Endodermal cell (in vitro differentiated cells): ENCODE results near the gene RPLP2. TPM values are rescaled to one million over a fixed set of nuclear protein-coding genes. Genes with fewer than 3 reads are reported as not detected.

Experiments
- DNase-seq: peaks from one replicate; pipeline ENCODE4 v3.0.0-alpha.2; 2017
- H3K27ac ChIP-seq: 2 replicates; pipeline ENCODE4 v1.5.1; 2013; ENCODE audit warnings: mild to moderate bottlenecking, low read depth, low read length, moderate library complexity
- H3K27me3 ChIP-seq: 2 replicates; pipeline ENCODE4 v1.6.1; 2013; ENCODE audit warnings: mild to moderate bottlenecking, low read length, moderate library complexity; ENCODE audit not compliant: insufficient read depth, control insufficient read depth, poor library complexity, severe bottlenecking
- H3K36me3 ChIP-seq: 2 replicates; pipeline ENCODE4 v1.7.0; 2013; ENCODE audit warnings: mild to moderate bottlenecking, low read length, moderate library complexity; ENCODE audit not compliant: control insufficient read depth, insufficient read depth
- H3K4me1 ChIP-seq: one replicate; pipeline ENCODE4 v1.7.0; 2013; ENCODE audit warnings: low read length; ENCODE audit not compliant: control insufficient read depth, insufficient read depth
- H3K4me3 ChIP-seq: 2 replicates; pipeline ENCODE4 v1.5.1; 2013; ENCODE audit warnings: mild to moderate bottlenecking, low read length, moderate library complexity
- H3K9ac ChIP-seq: 2 replicates; pipeline ENCODE4 v1.6.1; 2013; ENCODE audit warnings: mild to moderate bottlenecking, low read length, moderate library complexity; ENCODE audit not compliant: poor library complexity, severe bottlenecking; ENCODE audit errors: extremely low read depth
- H3K9me3 ChIP-seq: 2 replicates; pipeline ENCODE4 v1.6.1; 2013; ENCODE audit warnings: mild to moderate bottlenecking, low read length, moderate library complexity; ENCODE audit not compliant: control insufficient read depth
- H3K27ac Mint-ChIP-seq: 2 replicates; pipeline ENCODE4 v1.8.0; 2020; ENCODE audit warnings: mixed read lengths
- H3K27me3 Mint-ChIP-seq: 2 replicates; pipeline ENCODE4 v1.8.0; 2021; ENCODE audit warnings: mild to moderate bottlenecking, mixed read lengths; ENCODE audit not compliant: insufficient read depth
- H3K36me3 Mint-ChIP-seq: 2 replicates; pipeline ENCODE4 v1.8.0; 2020; ENCODE audit warnings: low read depth, mixed read lengths
- H3K4me1 Mint-ChIP-seq: 2 replicates; pipeline ENCODE4 v1.8.0; 2020; ENCODE audit warnings: mixed read lengths
- H3K4me3 Mint-ChIP-seq: 2 replicates; pipeline ENCODE4 v1.8.0; 2020; ENCODE audit warnings: mild to moderate bottlenecking, moderate library complexity, mixed read lengths
- H3K9me3 Mint-ChIP-seq: 2 replicates; pipeline ENCODE4 v1.8.0; 2020; ENCODE audit warnings: mild to moderate bottlenecking, mixed read lengths
- CTCF ChIP-seq: fragments of 200-600 bp; sonication (generic); conservative IDR thresholded peaks from 2 replicates; pipeline ENCODE4 v1.5.0; 2021; ENCODE audit warnings: antibody characterized with exemption, mild to moderate bottlenecking
- WGBS, 2 experiments: methylation state at CpG; one replicate each; pipeline versions ENCODE4 v1.1.5 to v1.1.7; 2013; ENCODE audit warnings: missing lambda C conversion rate in 2 of 2, mixed read lengths in 1 of 2; ENCODE audit not compliant: insufficient coverage in 1 of 2, insufficient read length in 1 of 2; 5-methylcytosine and 5-hydroxymethylcytosine counted together
- total RNA-seq, 2 donors: library from RNA; stranded (reverse); fragmentation: NEBNext Ultra II Directional in 1 of 2; extraction: Animal tissue kit (Norgen Biotek cat#: 25700) in 1 of 2; gene quantifications; 2 replicates in 1 of 2; 3 replicates in 1 of 2; pipeline ENCODE4 v1.2.1, GENCODE V29; 2021

Gene RPLP2
- total RNA-seq, 2 donors from 2014 or later = 1,966 to 2,020 TPM

- Mint-ChIP-seq H3K4me1 (no peaks in the 10 kb centered on the region), H3K27me3 (peaks cover 3% of the 10 kb centered on the region), H3K9me3 (no peaks in the 10 kb centered on the region), H3K36me3 (peaks cover 10% of the 10 kb centered on the region), H3K27ac (no peak within 1 kb of the TSS), H3K4me3 (no peak within 1 kb of the TSS)
- no peak within 1 kb of the TSS for H3K4me3 ChIP-seq
- no peak within 1 kb of the TSS for H3K9ac ChIP-seq
- no peak for TF ChIP-seq CTCF
- H3K27me3 ChIP-seq = no peaks in the 10 kb centered on the region
- peak; percentile 78 for DNase-seq
- no peaks in the 10 kb centered on the region for H3K4me1 ChIP-seq
- H3K9me3 ChIP-seq = no peaks in the 10 kb centered on the region
- no peak within 1 kb of the TSS for H3K27ac ChIP-seq
- peaks cover 8% of the 10 kb centered on the region for H3K36me3 ChIP-seq
- WGBS, 2 experiments = 45 to 53% methylated on average over 6 to 44 of the region's 44 CpGs
Observed at GRCh38 chr11:789943-790342, 19.8 kb upstream of the RPLP2 start, which contains the start of gene CEND1. TSS of gene CEND1 (minus strand) at chr11:790090. CDS start at chr11:788576, 1,514 bp downstream.

DNA sequence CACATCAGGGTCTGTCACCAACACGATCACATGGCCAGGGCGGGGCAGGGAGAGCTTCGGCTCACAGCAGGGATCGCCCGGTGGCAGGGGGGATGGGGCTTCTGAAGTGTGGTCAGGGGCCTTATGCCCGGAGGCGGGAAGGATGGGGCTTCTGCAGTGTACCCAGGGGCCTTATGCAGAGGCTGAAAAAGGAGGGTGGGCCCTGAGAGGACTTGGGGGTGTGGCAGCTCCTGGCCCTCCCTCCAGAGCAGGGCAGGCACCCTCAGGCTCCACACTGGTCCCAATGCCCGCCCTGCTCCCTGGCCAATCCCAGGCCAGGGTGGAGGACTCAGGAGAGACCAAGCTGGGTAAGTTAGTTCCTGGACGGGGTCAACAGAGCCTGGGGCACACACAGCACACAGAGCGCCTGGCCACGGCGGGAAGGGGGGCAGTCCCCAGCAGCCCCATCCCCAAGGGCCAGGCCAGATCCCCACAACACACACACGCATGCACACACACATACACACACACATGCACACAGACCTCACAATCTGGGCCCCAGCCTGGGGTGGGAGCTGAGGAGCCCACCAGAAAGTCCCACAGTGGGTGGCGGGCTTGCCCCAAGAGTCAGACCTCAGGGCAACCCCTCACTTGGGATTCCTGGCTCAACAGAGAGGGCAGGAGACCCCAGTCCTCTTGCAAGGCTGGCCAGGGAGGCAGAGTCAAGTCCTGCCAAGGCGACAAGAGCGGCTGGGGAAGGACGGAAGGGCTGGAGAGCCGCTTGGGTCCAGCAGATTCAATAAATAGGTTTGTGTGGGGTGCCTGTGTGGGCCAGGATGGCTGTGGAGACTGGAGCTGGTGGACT, 18.8 kb upstream of the RPLP2 start:
- H3K4me1 ChIP-seq = peaks cover 3% of the 10 kb centered on the region
- H3K36me3 ChIP-seq = peaks cover 8% of the 10 kb centered on the region
- no peaks in the 10 kb centered on the region for H3K27me3 ChIP-seq
- no peaks in the 10 kb centered on the region for H3K9me3 ChIP-seq
- Mint-ChIP-seq H3K4me3 (no peak overlapping the region), H3K4me1 (no peaks in the 10 kb centered on the region), H3K27ac (no peak overlapping the region), H3K27me3 (peaks cover 3% of the 10 kb centered on the region), H3K9me3 (no peaks in the 10 kb centered on the region), H3K36me3 (peaks cover 9% of the 10 kb centered on the region)
- DNase-seq = peak; percentile 87
- H3K27ac ChIP-seq = no peak overlapping the region
- TF ChIP-seq CTCF = no peak
- no peak overlapping the region for H3K9ac ChIP-seq
- H3K4me3 ChIP-seq = no peak overlapping the region
- 78% methylated on average over 18 of the region's 18 CpGs; no CpG with 5 or more reads in 1 of the 2 experiments for WGBS, 2 experiments

- H3K36me3 Mint-ChIP-seq = peaks cover 9% of the 10 kb centered on the region
- no peak for DNase-seq
- no peak overlapping the region for H3K4me3 Mint-ChIP-seq
- peaks cover 4% of the 10 kb centered on the region for H3K4me1 ChIP-seq
- H3K27ac ChIP-seq = no peak overlapping the region
- H3K27ac Mint-ChIP-seq = no peak overlapping the region
- H3K9me3 Mint-ChIP-seq = no peaks in the 10 kb centered on the region
- H3K27me3 Mint-ChIP-seq = peaks cover 3% of the 10 kb centered on the region
- H3K36me3 ChIP-seq = peaks cover 8% of the 10 kb centered on the region
- H3K9ac ChIP-seq = no peak overlapping the region
- TF ChIP-seq CTCF = no peak
- peaks cover 4% of the 10 kb centered on the region for H3K4me1 Mint-ChIP-seq
- H3K27me3 ChIP-seq = no peaks in the 10 kb centered on the region
- no peaks in the 10 kb centered on the region for H3K9me3 ChIP-seq
- 96 to 98% methylated on average over 32 to 47 of the region's 49 CpGs for WGBS, 2 experiments
- H3K4me3 ChIP-seq = no peak overlapping the region
Observed at GRCh38 chr11:791658-792534, 17.9 kb upstream of the RPLP2 start.
